GM21423 (cell line): ENCODE results near the gene DLL1.

Experiments
- ATAC-seq: cut with Tn5 transposase; IDR thresholded peaks from one replicate; pipeline ENCODE4 v1.9.1; 2021; ENCODE audit warnings: mild to moderate bottlenecking, moderate library complexity; ENCODE audit not compliant: unreplicated experiment

Gene DLL1

GRCh38 chr6:170283212-170284081 is 7.4 kb downstream of the DLL1 start:
- ATAC-seq = no peak

DNA sequence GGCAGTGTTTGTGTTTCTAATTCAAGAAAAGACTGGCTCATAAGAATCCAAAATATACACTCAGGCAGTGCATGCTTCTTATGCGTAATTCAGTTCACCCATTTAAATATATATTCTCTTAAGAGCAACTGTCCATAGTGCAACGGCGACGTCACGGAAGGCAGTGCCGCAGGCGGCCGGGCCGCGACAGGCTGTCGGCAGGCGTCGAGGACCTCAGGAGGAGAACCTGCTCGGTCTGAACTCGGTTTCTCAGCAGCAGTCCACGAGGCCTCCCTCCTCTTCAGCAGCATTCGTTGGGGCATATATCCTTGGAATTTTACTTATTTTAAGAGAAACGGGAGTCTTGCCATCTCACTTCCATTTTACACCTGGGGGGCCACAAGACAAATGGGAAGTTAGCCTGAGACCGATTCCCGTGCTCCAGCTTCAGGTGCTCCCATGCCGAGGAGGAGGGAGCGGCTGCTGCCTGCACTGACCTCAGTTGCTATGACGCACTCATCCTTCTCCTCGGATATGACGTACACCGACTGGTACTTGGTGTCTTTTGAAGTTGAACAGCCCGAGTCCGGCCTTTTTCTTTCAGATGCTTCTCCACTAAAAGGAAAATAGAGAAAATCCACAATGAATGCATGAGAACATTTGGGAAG is 8.2 kb downstream of the DLL1 start:
- ATAC-seq = no peak

DNA sequence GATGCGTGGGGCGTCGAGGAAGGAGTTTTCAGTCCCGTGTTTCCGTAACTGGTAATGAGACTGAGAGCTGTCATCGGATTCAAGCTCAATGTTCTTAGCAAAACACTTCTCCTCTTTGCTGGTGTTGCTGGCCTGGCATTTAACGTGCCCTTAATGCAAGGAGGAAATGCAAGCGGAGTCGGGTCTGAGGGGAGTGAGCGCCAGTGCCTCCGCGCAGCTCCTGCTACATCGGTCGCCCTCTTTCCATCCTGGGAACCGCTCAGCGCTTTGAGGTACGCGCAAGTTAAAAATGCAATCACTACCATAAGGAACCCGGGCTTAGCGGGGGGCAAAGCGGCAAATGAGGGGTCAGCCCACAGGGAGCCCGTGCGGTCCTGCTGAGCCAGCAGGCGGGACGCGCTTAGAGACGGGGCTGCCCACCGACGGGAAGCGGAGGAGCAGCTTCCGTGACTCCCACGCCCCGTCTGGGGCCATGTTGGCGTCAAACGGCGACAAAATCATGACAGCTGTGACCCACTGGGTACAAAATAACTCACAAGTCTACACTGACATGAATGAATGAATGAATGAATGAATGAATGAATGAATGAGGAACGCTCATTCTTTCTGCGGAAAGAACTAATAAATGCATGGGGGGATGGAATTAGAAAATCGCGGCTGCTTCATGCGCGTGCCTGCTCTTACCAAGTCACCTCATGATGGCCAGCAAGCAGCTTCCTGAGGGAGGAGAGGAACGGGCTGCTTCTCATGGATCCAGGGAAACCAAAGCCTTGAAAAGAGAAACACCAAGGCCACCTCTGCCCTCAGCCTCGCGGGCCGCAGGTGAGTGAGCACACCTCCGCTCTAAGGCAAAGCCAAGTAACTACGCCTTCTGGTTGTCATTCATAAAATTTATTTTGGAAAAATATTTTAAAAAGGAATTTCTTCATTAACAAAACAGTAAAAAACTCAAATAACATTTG is 9.3 kb downstream of the DLL1 start:
- ATAC-seq = no peak

DNA sequence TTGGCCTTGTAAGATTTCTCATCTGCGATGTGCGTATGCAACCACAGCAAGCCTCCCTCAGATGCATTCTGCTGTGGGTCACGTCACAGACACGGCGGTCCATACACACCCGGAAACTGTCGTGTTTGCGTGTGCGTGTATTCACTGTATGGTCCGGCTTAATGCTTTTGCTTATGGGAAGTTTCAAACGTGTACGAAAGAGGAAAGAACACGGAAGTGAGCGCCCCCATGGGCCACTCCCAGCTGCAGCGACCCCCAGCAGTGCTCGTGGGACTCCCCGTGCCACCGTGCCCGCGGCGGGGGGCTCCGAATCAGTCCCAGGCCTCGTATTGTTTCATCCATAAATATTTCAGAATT is 10.2 kb downstream of the DLL1 start:
- no peak for ATAC-seq

DNA sequence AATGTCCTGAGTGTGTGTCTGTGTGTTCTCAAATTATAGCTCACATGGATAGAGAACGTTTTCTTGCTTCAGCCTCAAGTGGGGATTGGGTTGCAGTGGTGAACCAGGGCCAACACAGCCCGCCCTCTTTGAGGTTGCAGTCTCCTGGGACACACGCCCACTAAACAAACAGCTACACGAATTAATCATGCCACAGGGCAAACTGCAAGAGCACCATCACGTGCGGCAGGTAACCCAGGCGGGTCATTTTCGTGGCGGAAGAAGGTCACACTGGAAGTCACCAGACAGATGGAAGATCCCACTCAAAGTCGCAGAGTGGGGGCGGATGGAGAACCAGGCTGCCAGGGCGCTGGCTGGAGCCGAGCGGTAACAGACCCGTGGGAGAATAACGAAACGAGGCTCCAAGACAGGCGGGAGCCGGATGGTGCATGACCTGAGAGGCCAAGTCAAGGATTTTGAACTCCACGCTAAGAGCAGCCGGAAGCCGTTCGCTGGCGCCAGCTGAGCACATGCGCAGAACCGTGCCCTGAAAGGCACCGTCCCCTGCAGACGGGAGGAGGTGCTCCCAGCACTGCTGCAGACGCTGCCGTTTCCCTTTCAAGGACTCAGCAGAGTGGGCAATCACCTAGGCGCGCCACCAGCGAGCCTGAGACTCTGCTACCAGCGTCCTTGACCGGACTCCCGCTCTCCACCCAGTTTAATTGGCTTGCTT is 10.7 kb downstream of the DLL1 start:
- ATAC-seq = no peak

GRCh38 chr6:170279426-170279825 is 11.5 kb downstream of the DLL1 start:
- no peak for ATAC-seq

GRCh38 chr6:170278743-170279094 is 12.2 kb downstream of the DLL1 start:
- no peak for ATAC-seq

GRCh38 chr6:170277893-170278742 is 12.8 kb downstream of the DLL1 start:
- no peak for ATAC-seq

GRCh38 chr6:170276369-170277057 is 14.4 kb downstream of the DLL1 start:
- no peak for ATAC-seq

- no peak for ATAC-seq
Measured at GRCh38 chr6:170274713-170275560, 15.9 kb downstream of the DLL1 start.

DNA sequence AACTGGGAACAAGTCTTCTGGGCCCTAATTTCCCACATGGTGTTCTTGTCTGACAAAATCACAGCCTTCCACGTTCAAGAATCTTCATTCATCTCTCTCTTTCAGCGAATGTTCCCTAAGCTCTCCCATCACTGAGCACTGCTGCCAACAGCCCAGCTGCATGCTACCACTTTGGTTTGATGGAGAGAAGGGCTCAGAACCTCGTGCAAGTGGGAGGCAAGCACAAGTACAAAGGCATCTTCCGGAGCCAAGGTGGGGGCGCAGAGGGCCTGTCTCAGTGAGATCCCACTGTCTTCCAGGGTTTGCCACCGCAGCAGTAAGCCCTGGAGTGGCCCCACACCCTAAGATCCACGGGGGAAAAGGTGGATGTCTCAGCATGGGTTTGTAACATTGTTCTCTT is 17.2 kb downstream of the DLL1 start:
- ATAC-seq = no peak

GRCh38 chr6:170273191-170273590 is 17.7 kb downstream of the DLL1 start:
- no peak for ATAC-seq

- ATAC-seq = no peak
Measured at GRCh38 chr6:170272341-170273065, 18.4 kb downstream of the DLL1 start.

- ATAC-seq = peak; percentile 97
Measured at GRCh38 chr6:170271771-170272314, 19.0 kb downstream of the DLL1 start.

DNA sequence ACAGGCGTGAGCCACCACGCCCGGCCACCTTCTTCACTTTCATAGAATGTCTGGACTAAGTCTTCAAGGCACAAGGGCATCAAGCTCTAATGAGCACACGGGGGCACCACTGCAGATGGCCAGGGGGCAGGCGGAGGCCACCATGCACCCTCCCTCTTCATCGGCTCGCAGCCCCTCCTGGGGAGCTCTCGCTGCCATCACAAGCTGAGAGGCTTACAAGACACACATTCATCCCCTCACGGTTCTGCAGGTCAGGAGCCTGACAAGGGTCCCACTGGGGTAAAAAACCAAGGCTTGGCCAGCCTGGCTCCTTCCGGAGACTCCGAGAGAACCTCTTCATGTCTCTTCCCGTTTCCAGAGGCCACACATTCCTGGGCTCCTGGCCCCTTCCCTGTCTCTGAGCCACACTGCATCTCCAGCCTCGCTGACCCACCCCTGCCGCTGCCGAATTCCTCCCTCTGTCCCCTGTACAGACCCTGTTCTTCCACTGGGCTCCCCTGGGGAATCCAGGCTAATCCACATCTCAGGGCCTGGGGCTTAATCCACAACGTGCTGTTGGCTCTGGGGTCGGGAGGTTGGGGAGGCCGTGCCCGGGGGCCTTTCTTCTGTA is 19.8 kb downstream of the DLL1 start:
- ATAC-seq = no peak

DNA sequence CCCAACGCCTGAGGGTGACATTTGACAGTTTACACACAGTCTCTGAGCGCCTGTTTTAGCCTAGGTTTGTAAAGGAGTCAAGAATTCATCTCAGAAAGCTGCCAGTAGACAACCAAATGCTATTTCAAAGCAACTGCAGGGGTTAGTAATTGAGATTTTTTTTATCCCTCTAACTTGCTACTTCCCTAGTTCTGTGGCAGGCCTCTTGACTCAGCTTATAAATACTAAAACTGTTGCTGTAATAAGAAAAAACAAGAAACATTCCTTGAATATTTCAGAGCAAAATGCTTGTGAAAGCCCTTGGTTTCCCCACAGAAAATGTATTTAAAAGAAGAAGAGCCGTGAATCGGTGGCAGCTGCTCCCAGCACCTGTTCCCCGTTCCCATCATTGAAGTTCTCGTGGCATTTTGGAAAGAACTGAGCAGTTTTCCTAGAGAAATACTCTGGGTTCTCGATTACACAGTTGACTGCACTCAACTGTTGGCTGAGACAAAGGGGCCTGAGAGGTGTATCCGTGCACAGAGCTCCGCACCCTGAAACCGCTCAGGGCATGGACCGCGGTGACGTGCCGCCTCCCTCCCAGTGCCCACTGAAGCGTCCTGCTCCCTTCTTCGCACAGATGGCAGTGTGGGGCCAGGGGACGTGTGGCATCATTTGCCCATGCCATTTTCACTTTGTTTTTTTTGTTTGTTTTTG is 20.9 kb downstream of the DLL1 start:
- ATAC-seq = no peak
